Measurements from ENCODE around the gene HBD. TPM values are rescaled to one million over a fixed set of nuclear protein-coding genes. Genes with fewer than 3 reads are reported as not detected.
A peak's percentile ranks its signal among the peaks of the same experiment; 100 is the strongest.

Gene HBD
- total and polyA plus RNA-seq, 8 donors: 1.1 TPM; not detected in 7

DNA sequence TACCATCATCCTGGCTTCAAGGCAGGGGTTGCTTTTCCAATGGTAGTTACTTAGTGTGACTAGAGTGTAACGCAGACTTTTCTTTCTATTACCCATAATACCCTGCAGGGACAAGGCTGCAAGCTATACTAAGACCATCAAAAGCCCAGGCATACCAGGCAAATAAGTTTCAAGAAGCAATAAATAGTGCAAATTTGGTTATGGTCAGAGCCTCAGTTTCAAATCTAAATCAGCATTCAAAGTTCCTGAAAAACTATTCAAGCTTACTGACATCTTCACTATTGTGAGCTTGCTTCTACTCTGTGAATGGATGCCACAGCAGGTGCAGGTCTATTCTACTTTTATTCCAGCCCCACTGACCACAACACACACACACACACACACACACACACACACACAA lies 4.9 kb downstream of the HBD start:
- DNase-seq (no peak), FAIRE-seq (no peak)

DNA sequence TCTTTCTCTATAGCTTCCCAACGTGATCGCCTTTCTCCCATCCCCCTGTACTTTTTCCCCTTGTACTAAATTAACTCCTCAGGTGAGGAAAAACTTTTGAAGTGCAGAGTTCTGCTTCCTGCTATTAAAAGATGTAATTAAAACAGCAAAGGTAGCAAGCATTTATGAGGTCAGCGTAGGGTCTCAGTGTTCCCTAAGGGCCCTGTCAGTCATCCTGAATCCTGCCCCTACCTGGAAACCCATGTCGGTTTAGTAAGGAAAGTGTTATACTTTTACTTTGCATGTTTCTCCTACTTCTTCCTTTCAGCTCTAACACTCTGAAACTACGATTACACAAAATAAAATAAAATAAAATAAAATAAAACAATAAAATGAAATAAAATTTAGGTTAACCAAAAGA lies 6.2 kb downstream of the HBD start:
- intact Hi-C loops (cut with DNase I): no loop called here
- FAIRE-seq (no peak), ATAC-seq (no peak), DNase-seq (no peak)
- no peak overlapping the region for H3K27ac ChIP-seq
- no peak overlapping the region for H3K4me3 ChIP-seq
- TF ChIP-seq, protein P1, sequence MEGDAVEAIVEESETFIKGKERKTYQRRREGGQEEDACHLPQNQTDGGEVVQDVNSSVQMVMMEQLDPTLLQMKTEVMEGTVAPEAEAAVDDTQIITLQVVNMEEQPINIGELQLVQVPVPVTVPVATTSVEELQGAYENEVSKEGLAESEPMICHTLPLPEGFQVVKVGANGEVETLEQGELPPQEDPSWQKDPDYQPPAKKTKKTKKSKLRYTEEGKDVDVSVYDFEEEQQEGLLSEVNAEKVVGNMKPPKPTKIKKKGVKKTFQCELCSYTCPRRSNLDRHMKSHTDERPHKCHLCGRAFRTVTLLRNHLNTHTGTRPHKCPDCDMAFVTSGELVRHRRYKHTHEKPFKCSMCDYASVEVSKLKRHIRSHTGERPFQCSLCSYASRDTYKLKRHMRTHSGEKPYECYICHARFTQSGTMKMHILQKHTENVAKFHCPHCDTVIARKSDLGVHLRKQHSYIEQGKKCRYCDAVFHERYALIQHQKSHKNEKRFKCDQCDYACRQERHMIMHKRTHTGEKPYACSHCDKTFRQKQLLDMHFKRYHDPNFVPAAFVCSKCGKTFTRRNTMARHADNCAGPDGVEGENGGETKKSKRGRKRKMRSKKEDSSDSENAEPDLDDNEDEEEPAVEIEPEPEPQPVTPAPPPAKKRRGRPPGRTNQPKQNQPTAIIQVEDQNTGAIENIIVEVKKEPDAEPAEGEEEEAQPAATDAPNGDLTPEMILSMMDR (IDR thresholded peaks at IDR 0.05): no peak
- no peaks in the 10 kb centered on the region for H3K9me3 ChIP-seq
- H3K4me1 ChIP-seq: no peaks in the 10 kb centered on the region
- H3K36me3 ChIP-seq: no peaks in the 10 kb centered on the region
- 52 to 53% methylated on average over 5 of the region's 5 CpGs for WGBS, 2 donors
- no peaks in the 10 kb centered on the region for H3K27me3 ChIP-seq

More for the DNA sequence above, 4.9 kb downstream of the HBD start:
- Histone ChIP-seq H3K4me1 (no peaks in the 10 kb centered on the region), H3K27me3 (no peaks in the 10 kb centered on the region), H3K9me3 (no peaks in the 10 kb centered on the region), H3K36me3 (no peaks in the 10 kb centered on the region), H3K27ac (no peak overlapping the region), H3K4me3 (no peak overlapping the region)
- intact Hi-C loops (cut with DNase I): no loop called here
- no peak for ATAC-seq
- WGBS, 2 donors: 85 to 86% methylated on average over 1 of the region's 1 CpG
- TF ChIP-seq, protein P1 (IDR thresholded peaks at IDR 0.05): no peak

DNA sequence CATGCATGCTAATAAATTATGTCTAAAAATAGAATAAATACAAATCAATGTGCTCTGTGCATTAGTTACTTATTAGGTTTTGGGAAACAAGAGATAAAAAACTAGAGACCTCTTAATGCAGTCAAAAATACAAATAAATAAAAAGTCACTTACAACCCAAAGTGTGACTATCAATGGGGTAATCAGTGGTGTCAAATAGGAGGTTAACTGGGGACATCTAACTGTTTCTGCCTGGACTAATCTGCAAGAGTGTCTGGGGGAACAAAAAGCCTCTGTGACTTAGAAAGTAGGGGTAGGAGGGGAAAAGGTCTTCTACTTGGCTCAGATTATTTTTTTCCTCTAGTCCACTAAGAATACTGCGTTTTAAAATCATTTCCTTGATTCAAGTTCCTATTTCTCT lies 6.6 kb downstream of the HBD start:
- Histone ChIP-seq H3K36me3 (no peaks in the 10 kb centered on the region), H3K4me3 (no peak overlapping the region), H3K9me3 (no peaks in the 10 kb centered on the region), H3K27me3 (no peaks in the 10 kb centered on the region), H3K27ac (no peak overlapping the region), H3K4me1 (no peaks in the 10 kb centered on the region)
- TF ChIP-seq, protein P1 (IDR thresholded peaks at IDR 0.05): no peak
- WGBS, 2 donors: 16 to 22% methylated on average over 1 of the region's 1 CpG
- ATAC-seq: no peak
- intact Hi-C loops (cut with DNase I): no loop called here
- no peak for FAIRE-seq
- DNase-seq: no peak

DNA sequence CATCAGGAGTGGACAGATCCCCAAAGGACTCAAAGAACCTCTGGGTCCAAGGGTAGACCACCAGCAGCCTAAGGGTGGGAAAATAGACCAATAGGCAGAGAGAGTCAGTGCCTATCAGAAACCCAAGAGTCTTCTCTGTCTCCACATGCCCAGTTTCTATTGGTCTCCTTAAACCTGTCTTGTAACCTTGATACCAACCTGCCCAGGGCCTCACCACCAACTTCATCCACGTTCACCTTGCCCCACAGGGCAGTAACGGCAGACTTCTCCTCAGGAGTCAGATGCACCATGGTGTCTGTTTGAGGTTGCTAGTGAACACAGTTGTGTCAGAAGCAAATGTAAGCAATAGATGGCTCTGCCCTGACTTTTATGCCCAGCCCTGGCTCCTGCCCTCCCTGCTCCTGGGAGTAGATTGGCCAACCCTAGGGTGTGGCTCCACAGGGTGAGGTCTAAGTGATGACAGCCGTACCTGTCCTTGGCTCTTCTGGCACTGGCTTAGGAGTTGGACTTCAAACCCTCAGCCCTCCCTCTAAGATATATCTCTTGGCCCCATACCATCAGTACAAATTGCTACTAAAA lies 7.5 kb downstream of the HBD start, which contains the start of gene HBB:
HBB (minus strand) TSS at position 340 of the 579 bp plus-strand sequence; CDS start at position 290, 50 bp downstream.
- no peaks in the 10 kb centered on the region for H3K9me3 ChIP-seq
- intact Hi-C loops (cut with DNase I): no loop called here
- no peaks in the 10 kb centered on the region for H3K27me3 ChIP-seq
- TF ChIP-seq, protein P1 (IDR thresholded peaks at IDR 0.05): no peak
- WGBS, 2 donors: 65 to 76% methylated on average over 3 of the region's 3 CpGs
- H3K4me1 ChIP-seq: no peaks in the 10 kb centered on the region
- H3K36me3 ChIP-seq: no peaks in the 10 kb centered on the region
- H3K4me3 ChIP-seq: no peak within 1 kb of the TSS
- H3K27ac ChIP-seq: no peak within 1 kb of the TSS
- no peak for ATAC-seq
- DNase-seq: peak in 1 of 6 donors; percentile 12
- FAIRE-seq: no peak

DNA sequence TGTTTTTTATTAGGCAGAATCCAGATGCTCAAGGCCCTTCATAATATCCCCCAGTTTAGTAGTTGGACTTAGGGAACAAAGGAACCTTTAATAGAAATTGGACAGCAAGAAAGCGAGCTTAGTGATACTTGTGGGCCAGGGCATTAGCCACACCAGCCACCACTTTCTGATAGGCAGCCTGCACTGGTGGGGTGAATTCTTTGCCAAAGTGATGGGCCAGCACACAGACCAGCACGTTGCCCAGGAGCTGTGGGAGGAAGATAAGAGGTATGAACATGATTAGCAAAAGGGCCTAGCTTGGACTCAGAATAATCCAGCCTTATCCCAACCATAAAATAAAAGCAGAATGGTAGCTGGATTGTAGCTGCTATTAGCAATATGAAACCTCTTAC lies 8.8 kb downstream of the HBD start:
- WGBS, 2 donors: 49 to 53% methylated on average over 2 of the region's 2 CpGs

More for the DNA sequence above, 8.8 kb downstream of the HBD start:
- TF ChIP-seq, protein P1 (IDR thresholded peaks at IDR 0.05): no peak
- FAIRE-seq (no peak), DNase-seq (no peak), ATAC-seq (peak in 1 of 4 donors; percentile 77)
- intact Hi-C loops (cut with DNase I): no loop called here
- H3K27me3 ChIP-seq: no peaks in the 10 kb centered on the region
- no peaks in the 10 kb centered on the region for H3K36me3 ChIP-seq
- H3K4me1 ChIP-seq: no peaks in the 10 kb centered on the region
- H3K4me3 ChIP-seq: no peak overlapping the region
- no peaks in the 10 kb centered on the region for H3K9me3 ChIP-seq
- H3K27ac ChIP-seq: no peak overlapping the region
